Activated naive CD8-positive, alpha-beta T cell treated with anti-CD3 and anti-CD28 coated beads, Interleukin-2, amount 50 U/mL, for 16 hours (primary cell): ENCODE data around the gene CD9.
A peak's percentile ranks its signal among the peaks of the same experiment; 100 is the strongest.

Experiments used
- DNase-seq: peaks from one replicate; pipeline ENCODE4 v3.0.0-alpha.2; 2020; ENCODE audit warnings: low read depth, low spot score

The CD9 gene

GRCh38 chr12:6275928-6276887 is 76.0 kb downstream of the CD9 start:
- no peak for DNase-seq

- DNase-seq, result no peak
These were observed 76.9 kb downstream of the CD9 start for GRCh38 chr12:6276956-6277620.

- DNase-seq, result no peak
These were observed 77.8 kb downstream of the CD9 start for GRCh38 chr12:6277982-6278438.

- DNase-seq, result peak; percentile 64
These were observed 78.4 kb downstream of the CD9 start for GRCh38 chr12:6278439-6279255.

- DNase-seq, result no peak
These were observed 79.0 kb downstream of the CD9 start for GRCh38 chr12:6279256-6279628.

- DNase-seq, result no peak
These were observed 79.4 kb downstream of the CD9 start for GRCh38 chr12:6279631-6280030.

- no peak for DNase-seq
These were observed 79.9 kb downstream of the CD9 start for GRCh38 chr12:6280053-6280469.

- no peak for DNase-seq
These were observed 80.5 kb downstream of the CD9 start for GRCh38 chr12:6280672-6281071.

- DNase-seq, result no peak
These were observed 81.0 kb downstream of the CD9 start for GRCh38 chr12:6281081-6281809.

GRCh38 chr12:6282453-6282840 is 82.2 kb downstream of the CD9 start:
- no peak for DNase-seq

GRCh38 chr12:6284273-6284672 is 84.1 kb downstream of the CD9 start:
- no peak for DNase-seq

GRCh38 chr12:6285063-6285477 is 84.9 kb downstream of the CD9 start:
- DNase-seq, result peak; percentile 32

- DNase-seq, result no peak
These were observed 85.5 kb downstream of the CD9 start for GRCh38 chr12:6285532-6286306.
